LNCAP (cell line): ENCODE data around the gene RHOBTB1.

Experiments
- TF ChIP-seq, protein P1 (sequence below): fragments of 450-650 bp; IDR thresholded peaks from 2 replicates; pipeline ENCODE4 v1.5.1; 2017; ENCODE audit warnings: mild to moderate bottlenecking

Gene RHOBTB1, protein sequence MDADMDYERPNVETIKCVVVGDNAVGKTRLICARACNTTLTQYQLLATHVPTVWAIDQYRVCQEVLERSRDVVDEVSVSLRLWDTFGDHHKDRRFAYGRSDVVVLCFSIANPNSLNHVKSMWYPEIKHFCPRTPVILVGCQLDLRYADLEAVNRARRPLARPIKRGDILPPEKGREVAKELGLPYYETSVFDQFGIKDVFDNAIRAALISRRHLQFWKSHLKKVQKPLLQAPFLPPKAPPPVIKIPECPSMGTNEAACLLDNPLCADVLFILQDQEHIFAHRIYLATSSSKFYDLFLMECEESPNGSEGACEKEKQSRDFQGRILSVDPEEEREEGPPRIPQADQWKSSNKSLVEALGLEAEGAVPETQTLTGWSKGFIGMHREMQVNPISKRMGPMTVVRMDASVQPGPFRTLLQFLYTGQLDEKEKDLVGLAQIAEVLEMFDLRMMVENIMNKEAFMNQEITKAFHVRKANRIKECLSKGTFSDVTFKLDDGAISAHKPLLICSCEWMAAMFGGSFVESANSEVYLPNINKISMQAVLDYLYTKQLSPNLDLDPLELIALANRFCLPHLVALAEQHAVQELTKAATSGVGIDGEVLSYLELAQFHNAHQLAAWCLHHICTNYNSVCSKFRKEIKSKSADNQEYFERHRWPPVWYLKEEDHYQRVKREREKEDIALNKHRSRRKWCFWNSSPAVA

DNA sequence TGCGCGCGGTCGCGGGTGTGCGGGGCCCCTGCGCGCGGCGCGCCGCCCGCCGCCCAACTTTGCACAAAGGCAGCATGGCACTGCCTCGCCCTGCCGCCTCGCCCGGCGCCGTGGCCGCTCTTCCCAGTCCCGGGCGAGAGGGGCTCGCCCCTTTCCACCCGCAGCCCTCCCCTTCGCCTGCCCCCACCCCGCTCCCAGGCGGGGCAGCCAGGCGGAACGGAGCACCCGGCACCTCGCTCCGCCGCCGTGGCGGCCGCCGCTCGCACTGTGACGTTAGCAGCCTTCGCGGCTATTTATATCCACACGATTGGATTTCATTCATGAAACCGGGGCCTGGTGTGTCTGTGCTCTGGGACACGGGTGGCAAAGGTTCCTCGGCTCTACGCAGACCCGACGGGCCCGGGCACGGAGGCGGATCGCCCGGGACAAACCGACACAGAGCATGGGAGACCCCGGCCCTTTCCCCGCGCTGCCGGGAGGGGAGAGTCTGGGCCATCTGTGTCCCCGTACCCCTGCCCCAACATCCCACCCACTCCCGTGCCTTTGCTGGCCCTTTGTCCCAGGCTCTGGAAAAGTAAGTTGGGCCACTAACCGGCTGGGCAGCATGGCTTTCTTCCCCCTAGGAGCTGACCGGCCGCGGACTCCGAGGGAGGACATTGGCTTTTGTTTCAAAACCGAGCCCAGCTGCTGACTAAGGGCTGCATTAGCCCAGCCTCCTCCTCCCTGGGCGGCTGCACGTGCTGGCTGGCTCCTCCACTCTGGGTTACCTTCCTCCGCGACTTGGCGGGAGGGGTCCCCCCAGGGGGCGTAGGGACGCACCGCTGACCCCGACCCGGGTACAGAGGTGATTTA is at the start of gene RHOBTB1:
Gene RHOBTB1, minus strand, starts transcription at position 128 of the 852 bp plus-strand sequence. CDS start 32,643 bp downstream, outside the sequence.
- TF ChIP-seq, protein P1, sequence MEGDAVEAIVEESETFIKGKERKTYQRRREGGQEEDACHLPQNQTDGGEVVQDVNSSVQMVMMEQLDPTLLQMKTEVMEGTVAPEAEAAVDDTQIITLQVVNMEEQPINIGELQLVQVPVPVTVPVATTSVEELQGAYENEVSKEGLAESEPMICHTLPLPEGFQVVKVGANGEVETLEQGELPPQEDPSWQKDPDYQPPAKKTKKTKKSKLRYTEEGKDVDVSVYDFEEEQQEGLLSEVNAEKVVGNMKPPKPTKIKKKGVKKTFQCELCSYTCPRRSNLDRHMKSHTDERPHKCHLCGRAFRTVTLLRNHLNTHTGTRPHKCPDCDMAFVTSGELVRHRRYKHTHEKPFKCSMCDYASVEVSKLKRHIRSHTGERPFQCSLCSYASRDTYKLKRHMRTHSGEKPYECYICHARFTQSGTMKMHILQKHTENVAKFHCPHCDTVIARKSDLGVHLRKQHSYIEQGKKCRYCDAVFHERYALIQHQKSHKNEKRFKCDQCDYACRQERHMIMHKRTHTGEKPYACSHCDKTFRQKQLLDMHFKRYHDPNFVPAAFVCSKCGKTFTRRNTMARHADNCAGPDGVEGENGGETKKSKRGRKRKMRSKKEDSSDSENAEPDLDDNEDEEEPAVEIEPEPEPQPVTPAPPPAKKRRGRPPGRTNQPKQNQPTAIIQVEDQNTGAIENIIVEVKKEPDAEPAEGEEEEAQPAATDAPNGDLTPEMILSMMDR = no peak

DNA sequence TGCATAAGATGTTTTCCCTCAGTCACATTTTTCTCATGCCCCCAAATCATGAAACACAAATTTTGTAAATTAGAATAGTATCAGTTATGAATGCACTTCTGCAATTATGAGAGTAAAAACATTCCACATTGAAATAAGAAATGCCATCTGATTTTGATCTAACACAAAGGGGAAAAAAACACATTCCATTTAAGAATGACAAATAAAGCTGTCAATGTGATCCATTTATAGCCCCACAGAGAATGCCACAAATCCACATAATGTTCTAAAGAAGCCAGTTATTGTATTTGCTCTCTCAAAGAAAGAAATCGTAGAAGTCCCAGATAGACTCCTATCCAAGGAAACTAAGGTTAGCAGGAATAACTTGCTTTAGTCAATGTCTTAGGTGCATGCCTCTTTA is 48.7 kb upstream of the RHOBTB1 start:
- TF ChIP-seq, protein P1 = no peak

DNA sequence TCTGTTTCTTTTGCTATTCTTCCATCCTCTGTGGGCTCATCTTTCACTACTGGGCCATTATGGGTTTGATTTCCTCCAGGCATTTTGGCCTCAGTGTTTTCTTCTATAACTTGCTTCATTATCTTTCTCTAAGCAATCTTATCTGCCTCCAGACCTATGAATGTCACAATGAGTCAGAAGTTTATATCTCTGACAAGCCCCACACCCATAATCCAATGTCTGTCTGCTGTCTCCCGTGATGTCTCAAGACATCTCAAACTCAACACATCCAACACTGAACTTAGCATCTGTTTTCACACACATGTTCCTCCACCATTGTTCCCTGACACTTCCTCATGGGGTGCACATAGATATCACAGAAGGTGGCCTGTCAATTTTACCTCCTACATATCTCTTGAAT is 46.7 kb upstream of the RHOBTB1 start:
- TF ChIP-seq, protein P1 = no peak

DNA sequence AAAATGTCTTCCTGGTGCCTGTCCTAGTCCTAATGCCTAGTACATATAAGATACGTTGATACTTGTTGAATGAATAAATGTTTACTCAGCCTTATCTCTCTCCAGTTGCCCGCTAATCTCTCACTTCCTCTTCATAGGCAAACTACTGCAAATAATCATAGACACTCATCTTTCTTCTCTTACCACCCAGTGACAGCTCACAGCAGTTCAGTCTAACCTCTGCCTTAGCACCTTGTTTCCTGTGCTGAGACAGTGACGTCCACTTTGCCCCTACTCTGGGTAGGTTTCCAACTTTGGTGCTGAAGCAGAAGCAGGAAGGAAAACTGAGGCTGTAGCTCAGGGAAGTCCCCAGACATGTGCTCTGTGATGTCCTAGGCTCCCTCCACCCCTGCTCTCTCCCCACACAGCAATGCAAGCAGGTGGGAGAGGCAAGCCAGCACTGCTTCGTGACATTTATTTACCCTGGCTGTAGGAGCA is 45.5 kb upstream of the RHOBTB1 start:
- TF ChIP-seq, protein P1 = no peak

DNA sequence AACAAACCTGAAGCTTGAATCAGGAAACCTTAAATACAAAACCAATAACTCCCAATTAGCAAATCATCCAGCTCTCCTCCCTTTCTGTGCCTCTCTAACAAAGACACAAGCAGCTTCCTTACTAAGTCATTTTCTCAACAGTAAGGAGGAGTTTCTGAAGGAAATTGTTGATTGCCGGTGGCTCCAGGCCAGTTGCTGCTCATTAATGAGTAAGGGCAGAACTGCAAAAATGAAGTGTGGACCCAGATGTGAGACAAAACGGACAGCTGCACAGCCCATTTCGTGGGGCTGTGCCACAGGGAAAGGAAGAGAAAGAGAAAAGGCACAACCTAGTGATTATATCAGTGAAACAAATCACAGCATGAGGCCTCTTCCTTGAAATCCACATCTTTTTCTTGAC is 42.8 kb upstream of the RHOBTB1 start:
- TF ChIP-seq, protein P1 = no peak

DNA sequence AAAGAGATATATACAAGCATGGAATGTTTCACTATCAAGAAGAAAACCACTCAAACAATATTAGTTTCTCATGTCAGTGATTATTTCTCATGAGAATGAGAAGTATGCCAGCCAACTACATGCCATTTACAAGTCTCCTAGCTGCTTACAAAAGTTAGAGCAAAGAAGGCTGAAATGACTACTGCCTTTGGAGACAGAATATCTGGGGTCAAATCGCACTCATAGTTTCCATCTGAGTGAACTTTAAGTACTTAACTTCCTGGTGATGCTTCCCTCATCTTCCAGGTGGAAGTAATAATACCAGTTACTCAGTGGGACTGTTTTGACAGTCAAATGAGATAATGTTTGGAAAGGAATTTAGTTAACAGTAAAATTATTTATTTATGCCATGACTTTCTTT is 42.0 kb upstream of the RHOBTB1 start:
- TF ChIP-seq, protein P1 = no peak

DNA sequence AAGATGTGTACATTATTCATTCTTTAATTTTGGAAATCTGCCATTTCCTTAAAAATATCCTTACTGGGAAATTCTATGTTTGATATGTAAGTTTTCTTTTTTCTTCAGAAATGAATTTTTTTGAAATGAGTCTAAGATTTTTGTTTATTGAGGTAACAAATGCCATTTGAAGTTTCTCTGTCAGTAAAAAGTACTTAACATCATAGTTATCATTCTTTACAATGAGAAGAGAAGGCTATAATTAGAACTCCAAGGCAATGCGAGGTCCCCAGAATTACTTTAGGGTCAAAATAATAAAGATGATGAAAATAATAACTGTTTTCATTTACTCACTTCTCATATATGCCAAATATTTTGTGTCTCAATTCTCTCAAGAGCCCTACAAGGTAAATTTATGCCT is 37.0 kb upstream of the RHOBTB1 start:
- TF ChIP-seq, protein P1 = no peak
